Left renal cortex interstitium (tissue), 4 donors: ENCODE measurements around the gene PDIA6. TPM values are rescaled to one million over a fixed set of nuclear protein-coding genes. Genes with fewer than 3 reads are reported as not detected.

Experiments
- DNase-seq, 4 donors: peaks; one replicate each; pipeline ENCODE4 v3.0.0-alpha.2; 2013; ENCODE audit warnings: low read depth in 4 of 4, low spot score in 2 of 4, missing footprints in 1 of 4
- polyA plus RNA-seq, 4 donors: library from polyadenylated mRNA; unstranded; fragments of 120-200 nt; gene quantifications; one replicate each; pipeline ENCODE4 v1.2.1, GENCODE V29; 2013; ENCODE audit not compliant: insufficient read length in 4 of 4

Gene PDIA6
- polyA plus RNA-seq = 100 to 1,000 TPM; 309 to 389 (median 342) TPM

GRCh38 chr2:10812362-10813162 is at the start of gene PDIA6:
PDIA6 (minus strand) TSS chr2:10812785; CDS start chr2:10812696, 89 bp downstream.
- DNase-seq = peak; percentile 80 to 93 (median 92)

GRCh38 chr2:10862330-10862729 is 49.7 kb upstream of the PDIA6 start:
- DNase-seq = no peak

GRCh38 chr2:10861765-10862164 is 49.2 kb upstream of the PDIA6 start:
- no peak for DNase-seq

- no peak for DNase-seq
These were observed 48.3 kb upstream of the PDIA6 start for GRCh38 chr2:10860814-10861325.

GRCh38 chr2:10860081-10860813 is 47.7 kb upstream of the PDIA6 start:
- DNase-seq = no peak

- DNase-seq = no peak
These were observed 46.7 kb upstream of the PDIA6 start for GRCh38 chr2:10859278-10859677.

GRCh38 chr2:10848541-10848940 is 36.0 kb upstream of the PDIA6 start:
- DNase-seq = no peak

- no peak for DNase-seq
These were observed 34.4 kb upstream of the PDIA6 start for GRCh38 chr2:10847008-10847407.

- DNase-seq = no peak
These were observed 33.7 kb upstream of the PDIA6 start for GRCh38 chr2:10846110-10846861.

- DNase-seq = no peak
These were observed 33.1 kb upstream of the PDIA6 start for GRCh38 chr2:10845640-10846039.

GRCh38 chr2:10844097-10844496 is 31.5 kb upstream of the PDIA6 start:
- no peak for DNase-seq

GRCh38 chr2:10842506-10842905 is 29.9 kb upstream of the PDIA6 start:
- DNase-seq = no peak

GRCh38 chr2:10841547-10842219 is 29.1 kb upstream of the PDIA6 start:
- no peak for DNase-seq

GRCh38 chr2:10839813-10840212 is 27.2 kb upstream of the PDIA6 start:
- DNase-seq = no peak

GRCh38 chr2:10838734-10839133 is 26.1 kb upstream of the PDIA6 start:
- DNase-seq = no peak

- DNase-seq = no peak
These were observed 25.0 kb upstream of the PDIA6 start for GRCh38 chr2:10837298-10838266.

GRCh38 chr2:10835052-10835970 is 22.7 kb upstream of the PDIA6 start:
- no peak for DNase-seq

GRCh38 chr2:10834068-10834655 is 21.6 kb upstream of the PDIA6 start:
- no peak for DNase-seq
